Subcutaneous adipose tissue (tissue), 4 donors: ENCODE results near the gene BCAT1. TPM values are rescaled to one million over a fixed set of nuclear protein-coding genes. Genes with fewer than 3 reads are reported as not detected.

Source experiments
- CTCF ChIP-seq: fragments of 450-650 bp; IDR thresholded peaks from one replicate; pipeline ENCODE4 v1.5.1; 2016; ENCODE audit warnings: low read depth, mild to moderate bottlenecking, control low read depth, antibody characterized with exemption, moderate library complexity
- total RNA-seq, 4 donors: library from RNA; depleted of rRNA; stranded (reverse); fragments of >200 nt; gene quantifications; one replicate each; pipeline ENCODE4 v1.1.0, GENCODE V29; 2016

BCAT1 gene
- total RNA-seq, 4 donors from 2014 or later: 13.8 to 127 (median 37.3) TPM

GRCh38 chr12:24919346-24920001 lies 29.4 kb downstream of the BCAT1 start:
- TF ChIP-seq CTCF: no peak

- TF ChIP-seq CTCF: no peak
These were observed 30.3 kb downstream of the BCAT1 start for GRCh38 chr12:24918596-24918995.

GRCh38 chr12:24915501-24915900 lies 33.4 kb downstream of the BCAT1 start:
- TF ChIP-seq CTCF: no peak

GRCh38 chr12:24913953-24914352 lies 34.9 kb downstream of the BCAT1 start:
- TF ChIP-seq CTCF: no peak

- TF ChIP-seq CTCF: no peak
These were observed 35.8 kb downstream of the BCAT1 start for GRCh38 chr12:24913130-24913529.

- no peak for TF ChIP-seq CTCF
These were observed 37.6 kb downstream of the BCAT1 start for GRCh38 chr12:24911271-24911791.

GRCh38 chr12:24909667-24910066 lies 39.2 kb downstream of the BCAT1 start:
- TF ChIP-seq CTCF: no peak
